Thyroid gland (tissue), 4 donors: Measurements from ENCODE around the gene LST1.
"Not testable (repeated sequence)": the region's sequence is repeated elsewhere in the genome, so short reads cannot be mapped to it uniquely, and the experiment has no call there.

Source experiments
- POLR2A ChIP-seq, 2 donors: fragments of 450-650 bp; IDR thresholded peaks; one replicate each; pipeline ENCODE4 v1.6.1; 2017; ENCODE audit warnings: antibody characterized with exemption in 2 of 2, mild to moderate bottlenecking in 2 of 2, moderate library complexity in 1 of 2
- TF ChIP-seq, protein P1 (sequence below), 6 experiments: fragments of 200-600 bp in 3 of 6; fragments of 450-650 bp in 3 of 6; sonication (generic) in 3 of 6; IDR thresholded peaks; one replicate each; pipeline ENCODE4 v1.5.1; 2016 to 2019; ENCODE audit warnings: antibody characterized with exemption in 6 of 6, mild to moderate bottlenecking in 2 of 6, inconsistent platforms in 1 of 6, moderate library complexity in 1 of 6

DNA sequence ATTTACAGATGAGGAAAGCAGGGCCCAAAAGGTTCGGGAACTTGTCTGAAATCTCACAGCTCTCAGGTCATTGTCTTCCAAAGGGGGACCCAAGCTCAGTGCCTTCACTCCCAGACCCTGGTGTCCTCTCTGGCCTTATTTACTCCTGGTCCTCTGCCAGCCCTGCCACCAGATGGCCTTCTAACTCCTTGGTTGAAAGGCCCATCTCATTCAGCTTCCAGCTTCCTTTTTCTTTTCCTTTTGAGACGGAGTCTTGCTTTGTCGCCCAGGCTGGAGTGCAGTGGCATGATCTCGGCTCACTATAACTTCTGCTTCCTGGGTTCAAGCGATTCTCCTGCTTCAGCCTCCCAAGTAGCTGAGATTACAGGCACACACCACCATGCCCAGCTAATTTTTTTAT lies 34.7 kb upstream of the LST1 start:
- TF ChIP-seq POLR2A (IDR thresholded peaks at IDR 0.05), result not testable (repeated sequence)
- TF ChIP-seq, protein P1, sequence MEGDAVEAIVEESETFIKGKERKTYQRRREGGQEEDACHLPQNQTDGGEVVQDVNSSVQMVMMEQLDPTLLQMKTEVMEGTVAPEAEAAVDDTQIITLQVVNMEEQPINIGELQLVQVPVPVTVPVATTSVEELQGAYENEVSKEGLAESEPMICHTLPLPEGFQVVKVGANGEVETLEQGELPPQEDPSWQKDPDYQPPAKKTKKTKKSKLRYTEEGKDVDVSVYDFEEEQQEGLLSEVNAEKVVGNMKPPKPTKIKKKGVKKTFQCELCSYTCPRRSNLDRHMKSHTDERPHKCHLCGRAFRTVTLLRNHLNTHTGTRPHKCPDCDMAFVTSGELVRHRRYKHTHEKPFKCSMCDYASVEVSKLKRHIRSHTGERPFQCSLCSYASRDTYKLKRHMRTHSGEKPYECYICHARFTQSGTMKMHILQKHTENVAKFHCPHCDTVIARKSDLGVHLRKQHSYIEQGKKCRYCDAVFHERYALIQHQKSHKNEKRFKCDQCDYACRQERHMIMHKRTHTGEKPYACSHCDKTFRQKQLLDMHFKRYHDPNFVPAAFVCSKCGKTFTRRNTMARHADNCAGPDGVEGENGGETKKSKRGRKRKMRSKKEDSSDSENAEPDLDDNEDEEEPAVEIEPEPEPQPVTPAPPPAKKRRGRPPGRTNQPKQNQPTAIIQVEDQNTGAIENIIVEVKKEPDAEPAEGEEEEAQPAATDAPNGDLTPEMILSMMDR (IDR thresholded peaks at IDR 0.05), result peak in 3 of 6 experiments; percentile 5 to 15 (median 14)
